Vagina (tissue), 2 donors: ENCODE data around the gene PLEKHM3. TPM values are rescaled to one million over a fixed set of nuclear protein-coding genes. Genes with fewer than 3 reads are reported as not detected.

ENCODE experiments used
- DNase-seq, 2 donors: peaks; one replicate each; pipeline ENCODE4 v3.0.0-alpha.2; 2017; ENCODE audit errors: extremely low spot score in 2 of 2
- H3K27ac ChIP-seq: fragments of 200-600 bp; sonication (generic); one replicate; pipeline ENCODE4 v1.5.1; 2019
- H3K27me3 ChIP-seq: fragments of 200-600 bp; sonication (generic); one replicate; pipeline ENCODE4 v1.5.1; 2019
- H3K36me3 ChIP-seq, 2 donors: fragments of 200-600 bp; sonication (generic); one replicate each; pipeline ENCODE4 v1.5.1; 2017 to 2019
- H3K4me1 ChIP-seq: fragments of 200-600 bp; sonication (generic); one replicate; pipeline ENCODE4 v1.5.1; 2019
- H3K4me3 ChIP-seq, 2 donors: fragments of 200-600 bp; sonication (generic); 1 replicate in 1 of 2; 2 replicates in 1 of 2; pipeline ENCODE4 v1.5.1; 2016 to 2019
- H3K9me3 ChIP-seq: fragments of 200-600 bp; sonication (generic); one replicate; pipeline ENCODE4 v1.5.1; 2019
- CTCF ChIP-seq, 3 experiments: fragments of 450-650 bp in 2 of 3; fragments of 200-600 bp in 1 of 3; sonication (generic) in 1 of 3; IDR thresholded peaks; one replicate each; pipeline ENCODE4 v1.5.1; 2017 to 2019; ENCODE audit warnings: antibody characterized with exemption in 3 of 3, mild to moderate bottlenecking in 2 of 3, moderate library complexity in 2 of 3
- POLR2A ChIP-seq, 2 donors: fragments of 450-650 bp; IDR thresholded peaks; one replicate each; pipeline ENCODE4 v1.6.1; 2017; ENCODE audit warnings: antibody characterized with exemption in 2 of 2, mild to moderate bottlenecking in 2 of 2, moderate library complexity in 2 of 2
- POLR2AphosphoS5 ChIP-seq, 2 donors: sonication (generic); formaldehyde crosslinking; IDR thresholded peaks; one replicate each; pipeline ENCODE4 v1.9.0; 2017; ENCODE audit warnings: antibody characterized with exemption in 2 of 2, mild to moderate bottlenecking in 2 of 2, low read depth in 1 of 2; ENCODE audit not compliant: insufficient read depth in 1 of 2
- intact Hi-C: fragments of 100-400 bp; cut with DNase I; formaldehyde crosslinking; loops from one replicate; pipeline ENCODE4 v1.15.1; 2023
- total RNA-seq: library from RNA; depleted of rRNA; stranded (reverse); fragments of >200 nt; gene quantifications from one replicate; pipeline ENCODE4 v1.2.3, GENCODE V29; 2016

The PLEKHM3 gene
- total RNA-seq, 1 donor from 2014 or later, result 21.4 TPM

GRCh38 chr2:207934720-207935119, 90.6 kb downstream of the PLEKHM3 start:
- no peaks in the 10 kb centered on the region for H3K36me3 ChIP-seq
- H3K27me3 ChIP-seq, result no peaks in the 10 kb centered on the region
- no peak for DNase-seq
- no peak overlapping the region for H3K4me3 ChIP-seq
- intact Hi-C loops, result no loop called here
- TF ChIP-seq POLR2A (IDR thresholded peaks at IDR 0.05) (no peak), POLR2AphosphoS5 (IDR thresholded peaks at IDR 0.05; ENCODE audit: insufficient read depth in 1 of 2, low read depth in 1 of 2) (no peak), CTCF (IDR thresholded peaks at IDR 0.05) (no peak)
- H3K9me3 ChIP-seq, result no peaks in the 10 kb centered on the region
- no peak overlapping the region for H3K27ac ChIP-seq
- no peaks in the 10 kb centered on the region for H3K4me1 ChIP-seq

- Histone ChIP-seq H3K36me3 (no peaks in the 10 kb centered on the region), H3K27ac (no peak overlapping the region), H3K9me3 (no peaks in the 10 kb centered on the region), H3K4me1 (no peaks in the 10 kb centered on the region), H3K27me3 (no peaks in the 10 kb centered on the region), H3K4me3 (no peak overlapping the region)
- no peak for DNase-seq
- intact Hi-C loops, result no loop called here
- no peak for TF ChIP-seq CTCF (IDR thresholded peaks at IDR 0.05)
- no peak for TF ChIP-seq POLR2AphosphoS5 (IDR thresholded peaks at IDR 0.05; ENCODE audit: insufficient read depth in 1 of 2, low read depth in 1 of 2)
- no peak for TF ChIP-seq POLR2A (IDR thresholded peaks at IDR 0.05)
These were observed 91.8 kb downstream of the PLEKHM3 start for GRCh38 chr2:207933396-207934065.

GRCh38 chr2:207932106-207932505, 93.2 kb downstream of the PLEKHM3 start:
- Histone ChIP-seq H3K4me1 (peaks cover 6% of the 10 kb centered on the region), H3K9me3 (no peaks in the 10 kb centered on the region), H3K36me3 (no peaks in the 10 kb centered on the region), H3K4me3 (no peak overlapping the region), H3K27me3 (no peaks in the 10 kb centered on the region), H3K27ac (no peak overlapping the region)
- intact Hi-C loops, result no loop called here
- DNase-seq, result no peak
- TF ChIP-seq POLR2AphosphoS5 (IDR thresholded peaks at IDR 0.05; ENCODE audit: insufficient read depth in 1 of 2, low read depth in 1 of 2) (no peak), CTCF (IDR thresholded peaks at IDR 0.05) (no peak), POLR2A (IDR thresholded peaks at IDR 0.05) (no peak)

- Histone ChIP-seq H3K36me3 (no peaks in the 10 kb centered on the region), H3K4me1 (peaks cover 17% of the 10 kb centered on the region), H3K9me3 (no peaks in the 10 kb centered on the region), H3K27ac (peak overlapping the region; percentile 47), H3K27me3 (no peaks in the 10 kb centered on the region), H3K4me3 (no peak overlapping the region)
- DNase-seq, result no peak
- TF ChIP-seq POLR2AphosphoS5 (IDR thresholded peaks at IDR 0.05; ENCODE audit: insufficient read depth in 1 of 2, low read depth in 1 of 2), result no peak
- TF ChIP-seq POLR2A (IDR thresholded peaks at IDR 0.05), result no peak
- no peak for TF ChIP-seq CTCF (IDR thresholded peaks at IDR 0.05)
- intact Hi-C loops, result no loop called here
These were observed 94.6 kb downstream of the PLEKHM3 start for GRCh38 chr2:207930747-207931146.

- TF ChIP-seq POLR2A (IDR thresholded peaks at IDR 0.05) (no peak), CTCF (IDR thresholded peaks at IDR 0.05) (no peak), POLR2AphosphoS5 (IDR thresholded peaks at IDR 0.05; ENCODE audit: insufficient read depth in 1 of 2, low read depth in 1 of 2) (no peak)
- H3K27me3 ChIP-seq, result no peaks in the 10 kb centered on the region
- DNase-seq, result no peak
- no peak overlapping the region for H3K4me3 ChIP-seq
- no peaks in the 10 kb centered on the region for H3K36me3 ChIP-seq
- H3K4me1 ChIP-seq, result peaks cover 24% of the 10 kb centered on the region
- intact Hi-C loops, result no loop called here
- H3K27ac ChIP-seq, result no peak overlapping the region
- no peaks in the 10 kb centered on the region for H3K9me3 ChIP-seq
These were observed 95.4 kb downstream of the PLEKHM3 start for GRCh38 chr2:207929923-207930322.
